Progenitor cell of endocrine pancreas (in vitro differentiated cells): ENCODE results near the gene LRRC74A. TPM values are rescaled to one million over a fixed set of nuclear protein-coding genes. Genes with fewer than 3 reads are reported as not detected.

Experiments
- DNase-seq: peaks from one replicate; pipeline ENCODE4 v3.0.0; 2021; ENCODE audit warnings: low spot score; ENCODE audit not compliant: unreplicated experiment
- H3K27ac Mint-ChIP-seq: 2 replicates; pipeline ENCODE4 v1.8.0; 2021; ENCODE audit warnings: mild to moderate bottlenecking, moderate library complexity, mixed read lengths
- H3K27me3 Mint-ChIP-seq: 2 replicates; pipeline ENCODE4 v1.8.0; 2021; ENCODE audit warnings: mixed read lengths
- H3K36me3 Mint-ChIP-seq: 2 replicates; pipeline ENCODE4 v1.8.0; 2022; ENCODE audit warnings: mixed read lengths; ENCODE audit not compliant: insufficient read depth
- H3K4me1 Mint-ChIP-seq: 2 replicates; pipeline ENCODE4 v1.8.0; 2021; ENCODE audit warnings: low read depth, mixed read lengths
- H3K4me3 Mint-ChIP-seq: 2 replicates; pipeline ENCODE4 v1.8.0; 2021; ENCODE audit warnings: low read depth, mild to moderate bottlenecking, moderate library complexity, mixed read lengths
- H3K9me3 Mint-ChIP-seq: 2 replicates; pipeline ENCODE4 v1.8.0; 2021; ENCODE audit warnings: low read depth, mixed read lengths
- CTCF ChIP-seq: fragments of 200-600 bp; sonication (generic); IDR thresholded peaks from one replicate; pipeline ENCODE4 v1.5.0; 2021; ENCODE audit warnings: antibody characterized with exemption, mild to moderate bottlenecking; ENCODE audit not compliant: unreplicated experiment
- total RNA-seq: library from RNA; stranded (reverse); gene quantifications from 2 replicates; pipeline ENCODE4 v1.2.1, GENCODE V29; 2021

LRRC74A gene
- total RNA-seq, 1 donor from 2014 or later = not detected

- Mint-ChIP-seq H3K27me3 (no peaks in the 10 kb centered on the region), H3K36me3 (no peaks in the 10 kb centered on the region), H3K4me3 (no peak overlapping the region), H3K9me3 (no peaks in the 10 kb centered on the region), H3K4me1 (peaks cover 5% of the 10 kb centered on the region), H3K27ac (peak overlapping the region; percentile 74)
- peak; percentile 80 for TF ChIP-seq CTCF
- peak; percentile 47 for DNase-seq
Observed at GRCh38 chr14:76872796-76873432, 46.7 kb downstream of the LRRC74A start.

GRCh38 chr14:76874734-76875133, 48.5 kb downstream of the LRRC74A start:
- H3K36me3 Mint-ChIP-seq = no peaks in the 10 kb centered on the region
- peaks cover 3% of the 10 kb centered on the region for H3K27me3 Mint-ChIP-seq
- H3K27ac Mint-ChIP-seq = no peak overlapping the region
- no peak for DNase-seq
- peaks cover 5% of the 10 kb centered on the region for H3K4me1 Mint-ChIP-seq
- H3K9me3 Mint-ChIP-seq = no peaks in the 10 kb centered on the region
- TF ChIP-seq CTCF = no peak
- H3K4me3 Mint-ChIP-seq = no peak overlapping the region

GRCh38 chr14:76876076-76876475, 49.9 kb downstream of the LRRC74A start:
- H3K27me3 Mint-ChIP-seq = peaks cover 3% of the 10 kb centered on the region
- H3K4me3 Mint-ChIP-seq = no peak overlapping the region
- H3K9me3 Mint-ChIP-seq = no peaks in the 10 kb centered on the region
- DNase-seq = peak; percentile 57
- peaks cover 3% of the 10 kb centered on the region for H3K4me1 Mint-ChIP-seq
- peak; percentile 98 for TF ChIP-seq CTCF
- no peak overlapping the region for H3K27ac Mint-ChIP-seq
- H3K36me3 Mint-ChIP-seq = no peaks in the 10 kb centered on the region

GRCh38 chr14:76877871-76878270, 51.7 kb downstream of the LRRC74A start:
- H3K36me3 Mint-ChIP-seq = no peaks in the 10 kb centered on the region
- DNase-seq = no peak
- H3K27me3 Mint-ChIP-seq = peaks cover 3% of the 10 kb centered on the region
- no peak overlapping the region for H3K4me3 Mint-ChIP-seq
- H3K4me1 Mint-ChIP-seq = peaks cover 3% of the 10 kb centered on the region
- no peaks in the 10 kb centered on the region for H3K9me3 Mint-ChIP-seq
- no peak for TF ChIP-seq CTCF
- H3K27ac Mint-ChIP-seq = no peak overlapping the region

- TF ChIP-seq CTCF = no peak
- Mint-ChIP-seq H3K4me1 (no peaks in the 10 kb centered on the region), H3K27me3 (peaks cover 3% of the 10 kb centered on the region), H3K4me3 (no peak overlapping the region), H3K27ac (no peak overlapping the region), H3K36me3 (no peaks in the 10 kb centered on the region), H3K9me3 (no peaks in the 10 kb centered on the region)
- DNase-seq = no peak
Observed at GRCh38 chr14:76880449-76880848, 54.2 kb downstream of the LRRC74A start.
